COLO668 (cell line): Measurements from ENCODE around the gene FRMD5.
"Not testable (repeated sequence)": the region's sequence is repeated elsewhere in the genome, so short reads cannot be mapped to it uniquely, and the experiment has no call there.

Experiments used
- DNase-seq: peaks from one replicate; lab custom pipeline; 2025; ENCODE audit not compliant: unreplicated experiment; lab: John Stamatoyannopoulos, UW

The FRMD5 gene

GRCh38 chr15:44195151-44195740, at the start of gene FRMD5:
Gene FRMD5 (minus strand): TSS chr15:44195271.
- DNase-seq, result peak; percentile 97

DNA sequence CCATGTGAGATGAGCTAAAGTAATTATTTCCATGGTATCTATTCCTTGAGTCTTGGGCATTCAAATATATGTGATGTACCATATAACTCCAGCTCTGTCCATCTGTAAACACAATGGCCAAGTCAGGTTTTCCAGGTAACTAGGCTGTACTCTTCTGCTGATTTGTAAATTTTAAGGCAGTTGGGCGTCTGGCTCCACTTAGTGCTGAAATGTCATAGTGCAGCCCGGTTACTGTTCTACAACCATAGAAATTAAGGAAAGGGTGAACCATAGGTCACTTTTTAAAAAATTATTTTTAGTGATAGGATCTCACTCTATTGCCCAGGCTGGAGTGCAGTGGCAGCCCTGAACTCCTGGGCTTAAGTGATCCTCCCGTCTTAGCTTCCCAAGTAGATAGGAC, 48.8 kb upstream of the FRMD5 start:
- no peak for DNase-seq

DNA sequence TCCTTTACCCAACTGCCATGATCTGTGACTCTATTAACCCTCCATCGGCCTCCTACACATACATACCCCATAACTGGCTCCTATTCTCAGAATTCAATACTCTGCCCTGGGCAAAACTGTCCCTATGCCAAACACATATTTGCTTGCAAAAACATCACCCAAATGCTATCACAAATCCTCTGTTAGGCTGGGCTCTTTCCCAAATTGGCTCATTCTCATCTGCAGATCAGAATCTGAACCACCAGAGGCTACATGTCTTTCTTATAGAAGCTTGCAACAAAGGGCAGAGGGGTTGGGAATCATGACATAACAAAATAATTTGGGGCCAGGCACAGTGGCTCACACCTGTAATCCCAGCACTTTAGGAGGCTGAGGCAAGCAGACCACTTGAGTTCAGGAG, 48.1 kb upstream of the FRMD5 start:
- DNase-seq, result no peak

DNA sequence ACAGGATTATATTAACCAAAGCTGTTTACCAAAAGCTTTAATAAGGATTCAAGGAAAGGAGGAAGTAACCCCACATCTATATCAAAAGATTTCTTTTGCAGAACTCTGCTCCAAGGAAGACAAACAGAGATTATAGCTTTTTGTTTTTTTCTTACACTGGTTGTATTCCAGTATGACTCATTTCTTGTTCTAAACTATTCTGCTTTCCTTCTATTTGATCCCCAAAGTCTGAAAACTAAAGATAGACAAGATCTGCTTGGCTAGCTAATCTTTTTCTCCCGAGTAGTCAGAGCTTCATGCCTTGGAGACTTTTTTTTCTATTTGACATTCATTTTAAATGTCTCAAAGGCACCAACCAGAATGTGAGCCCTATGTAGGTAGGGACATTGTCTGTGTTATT, 36.8 kb upstream of the FRMD5 start:
- no peak for DNase-seq

- DNase-seq, result not testable (repeated sequence)
Measured at GRCh38 chr15:44229301-44229700, 34.2 kb upstream of the FRMD5 start.

- DNase-seq, result no peak
Measured at GRCh38 chr15:44227584-44227983, 32.5 kb upstream of the FRMD5 start.

- DNase-seq, result not testable (repeated sequence)
Measured at GRCh38 chr15:44227001-44227400, 31.9 kb upstream of the FRMD5 start.

- no peak for DNase-seq
Measured at GRCh38 chr15:44222478-44222877, 27.4 kb upstream of the FRMD5 start.

DNA sequence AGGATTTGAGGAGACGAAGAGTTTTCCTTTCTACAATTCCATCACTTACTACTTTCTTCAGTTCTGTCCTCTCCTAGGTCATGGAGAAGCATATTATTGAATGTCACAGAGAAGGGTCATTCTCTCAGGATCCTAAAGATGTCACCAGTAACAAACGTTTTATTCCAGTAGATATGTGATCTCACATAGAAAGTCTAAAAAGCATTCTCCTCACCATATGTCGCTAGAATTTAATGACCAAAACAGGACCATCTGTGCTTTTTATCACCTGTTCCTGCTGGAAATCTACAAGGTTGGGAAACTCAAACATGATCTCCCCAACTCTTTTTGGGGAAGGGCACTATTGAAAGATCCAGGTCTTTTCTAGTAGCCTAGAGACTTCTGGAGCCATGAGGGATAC, 24.0 kb upstream of the FRMD5 start:
- no peak for DNase-seq

DNA sequence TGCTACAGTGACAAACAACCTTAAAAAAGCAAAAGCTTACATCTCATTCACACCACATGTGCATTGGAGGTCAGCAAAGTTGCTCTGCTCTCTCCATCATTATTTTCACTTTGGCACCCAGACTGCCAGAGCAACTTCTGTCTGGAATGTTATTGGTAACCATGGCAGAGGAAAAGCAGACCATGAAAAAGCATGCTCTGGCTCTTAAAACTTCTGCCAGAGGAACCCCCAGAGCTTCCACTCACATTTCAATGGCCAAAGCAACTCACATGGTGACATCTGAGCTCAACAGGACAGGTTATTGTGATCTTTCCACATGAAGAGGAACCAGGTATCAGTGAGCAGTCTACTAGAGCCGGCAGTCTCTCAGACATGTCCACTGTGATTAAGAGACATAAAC, 21.9 kb upstream of the FRMD5 start:
- no peak for DNase-seq

- no peak for DNase-seq
Measured at GRCh38 chr15:44215594-44215993, 20.5 kb upstream of the FRMD5 start.

- DNase-seq, result no peak
Measured at GRCh38 chr15:44208956-44209355, 13.9 kb upstream of the FRMD5 start.

DNA sequence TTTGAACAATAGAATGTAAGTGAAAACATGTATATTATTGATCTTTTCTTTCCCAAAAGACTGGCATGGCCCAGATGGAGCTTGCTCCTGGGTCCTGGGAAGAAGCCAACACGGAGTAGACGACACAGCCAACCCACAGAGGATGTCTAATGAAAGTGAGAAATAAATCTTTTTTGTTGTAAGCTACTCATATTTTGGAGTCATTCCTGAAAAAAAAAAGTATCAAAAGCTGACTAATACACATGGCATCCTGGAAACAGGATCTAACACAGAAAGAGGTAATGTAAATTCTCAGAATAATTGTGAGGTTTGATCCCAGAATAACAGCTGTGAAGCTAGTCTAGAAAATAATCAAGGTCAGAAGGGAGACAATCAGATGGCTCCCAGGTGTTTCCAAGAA, 12.6 kb upstream of the FRMD5 start:
- no peak for DNase-seq

DNA sequence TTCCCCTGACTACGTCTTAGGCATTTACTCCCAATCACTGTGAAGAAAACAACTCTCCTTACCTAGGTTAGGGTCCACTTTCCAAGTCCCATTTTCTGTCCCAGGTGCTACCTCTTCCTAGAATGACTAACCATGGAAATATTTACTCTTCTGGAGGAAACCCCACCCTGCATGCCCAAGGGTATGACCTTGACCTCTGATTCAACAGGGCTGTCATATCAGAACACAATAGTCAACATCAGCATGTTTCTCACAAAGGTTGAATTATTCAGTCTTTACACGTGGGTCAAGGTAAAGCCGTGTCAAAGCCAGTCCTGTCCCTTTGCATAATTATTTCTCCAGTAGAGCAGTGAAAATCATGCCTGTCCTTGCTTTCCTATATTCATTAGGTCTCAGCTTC, 4.3 kb upstream of the FRMD5 start:
- no peak for DNase-seq

- DNase-seq, result peak; percentile 81
Measured at GRCh38 chr15:44194323-44195150, 534 bp downstream of the FRMD5 start.

DNA sequence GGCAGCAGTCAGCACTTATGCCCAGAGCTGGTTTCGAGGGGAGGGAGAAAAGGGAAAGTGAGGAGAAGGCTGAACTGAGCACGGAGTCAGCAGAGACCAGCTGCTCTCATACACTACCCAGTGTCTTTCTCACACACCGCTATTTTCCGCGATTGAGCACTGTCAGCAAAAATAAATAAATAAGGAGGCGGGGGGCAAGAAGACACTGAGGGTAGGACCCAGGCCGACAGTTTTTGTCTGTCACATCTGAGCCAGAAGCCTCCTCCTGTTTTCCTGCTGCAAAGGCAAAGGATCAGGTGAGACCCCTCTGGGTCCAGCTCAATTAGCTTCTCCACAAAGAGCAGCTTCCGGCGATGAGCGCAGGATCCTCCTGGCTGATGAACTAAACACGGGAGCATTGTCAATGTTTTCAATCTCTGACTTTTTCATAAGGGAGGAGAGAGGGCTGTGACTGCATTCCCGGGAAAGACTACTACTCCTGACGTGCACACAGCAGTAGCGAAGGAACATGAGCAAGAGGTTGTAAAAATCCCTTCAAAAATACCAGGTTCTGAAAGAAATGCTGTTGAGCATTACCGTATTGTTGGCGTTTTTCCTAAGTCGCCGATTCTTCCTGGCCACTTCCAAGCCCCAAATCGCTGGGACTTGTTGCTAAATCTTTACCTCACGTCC, 1.3 kb downstream of the FRMD5 start:
- DNase-seq, result peak; percentile 39

GRCh38 chr15:44188795-44189194, 6.3 kb downstream of the FRMD5 start:
- DNase-seq, result no peak

GRCh38 chr15:44186705-44187104, 8.4 kb downstream of the FRMD5 start:
- no peak for DNase-seq

GRCh38 chr15:44183363-44183762, 11.7 kb downstream of the FRMD5 start:
- no peak for DNase-seq

DNA sequence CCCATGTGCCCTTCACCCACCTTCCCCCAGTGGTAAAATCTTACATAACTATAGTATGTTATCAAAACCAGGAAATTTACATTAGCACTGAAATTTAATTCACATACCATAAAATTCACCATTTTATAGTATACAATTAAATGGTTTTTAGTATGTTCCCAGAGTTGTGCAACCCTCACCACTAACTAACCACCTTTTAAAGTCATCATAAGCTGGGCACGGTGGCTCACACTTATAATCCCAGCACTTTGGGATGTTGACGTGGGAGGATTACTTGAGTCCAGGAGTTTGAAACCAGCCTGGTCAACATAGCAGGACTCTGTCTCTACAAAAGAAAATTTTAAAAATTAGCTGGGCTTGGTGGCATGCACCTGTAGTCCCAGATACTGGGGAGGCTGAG, 13.7 kb downstream of the FRMD5 start:
- no peak for DNase-seq

DNA sequence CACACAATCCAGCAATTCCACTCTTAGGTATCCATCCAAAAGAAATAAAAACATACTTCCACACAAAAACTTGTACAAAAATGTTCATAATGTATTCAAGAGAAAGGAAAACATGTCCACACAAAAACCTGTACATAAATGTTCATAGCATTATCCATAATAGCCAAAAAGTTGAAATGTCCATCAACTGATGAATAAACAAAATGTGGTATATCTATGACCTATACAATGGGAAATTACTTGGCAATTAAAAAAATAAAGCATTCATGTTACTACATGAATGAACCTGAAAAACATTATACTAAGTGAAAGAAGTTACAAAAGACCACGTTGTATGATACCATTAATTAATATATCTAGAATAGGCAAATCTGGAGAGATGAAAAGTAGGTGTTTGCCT, 17.9 kb downstream of the FRMD5 start:
- DNase-seq, result no peak

GRCh38 chr15:44173813-44174212, 21.3 kb downstream of the FRMD5 start:
- DNase-seq, result no peak
